OCI-LY1 (cell line): Measurements from ENCODE around the gene CRY2.

Source experiments
- EZH2 ChIP-seq: fragments of 200-600 bp; sonication (generic), shearing (Covaris generic); IDR thresholded peaks from 2 replicates; pipeline ENCODE4 v1.8.0; 2017; ENCODE audit warnings: borderline replicate concordance, mixed run types, mild to moderate bottlenecking, antibody characterized with exemption, low read length, moderate library complexity, mixed read lengths
- TF ChIP-seq, protein P1 (sequence below): fragments of 200-600 bp; sonication (generic), shearing (Covaris generic); IDR thresholded peaks from 2 replicates; pipeline ENCODE4 v1.5.1; 2017; ENCODE audit warnings: mild to moderate bottlenecking, antibody characterized with exemption, low read length, moderate library complexity, mixed read lengths

DNA sequence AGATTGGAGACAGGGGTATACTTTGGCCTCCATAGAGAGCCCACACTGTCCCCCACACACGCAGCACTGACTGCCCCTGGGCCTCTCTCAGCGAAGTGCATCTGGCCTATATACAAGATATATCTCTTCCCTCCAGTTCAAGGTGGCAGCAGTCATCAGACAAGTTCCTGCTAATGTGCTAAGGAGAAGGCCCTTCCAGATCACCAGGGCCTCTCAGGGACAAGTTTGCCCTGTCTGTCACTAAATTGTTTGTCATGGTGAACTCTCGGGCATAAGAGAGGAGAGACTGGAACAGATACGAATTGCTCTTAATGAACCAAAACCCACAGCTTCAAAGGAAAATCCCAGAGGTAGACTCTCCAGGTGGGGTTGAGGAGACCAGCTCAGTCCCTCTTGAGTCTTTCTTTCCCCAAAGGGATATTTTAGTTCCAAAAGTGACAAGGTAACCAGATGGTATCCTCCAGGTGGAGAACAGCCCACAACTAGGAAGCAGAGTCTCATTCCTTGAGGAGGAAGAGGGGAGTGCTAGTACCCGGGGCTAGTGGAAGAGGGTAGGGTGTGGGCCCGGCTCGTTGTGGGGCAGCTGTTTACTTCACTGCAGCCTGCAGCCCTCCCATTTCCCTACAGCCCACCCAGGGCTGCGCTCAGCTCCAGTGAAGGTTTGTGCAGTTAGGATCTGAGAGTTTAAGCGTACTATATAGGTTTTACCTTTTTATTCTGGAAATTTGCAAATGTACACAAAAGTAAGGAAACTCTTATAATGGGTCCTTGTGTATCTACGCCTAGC lies 44.6 kb upstream of the CRY2 start:
- TF ChIP-seq, protein P1, sequence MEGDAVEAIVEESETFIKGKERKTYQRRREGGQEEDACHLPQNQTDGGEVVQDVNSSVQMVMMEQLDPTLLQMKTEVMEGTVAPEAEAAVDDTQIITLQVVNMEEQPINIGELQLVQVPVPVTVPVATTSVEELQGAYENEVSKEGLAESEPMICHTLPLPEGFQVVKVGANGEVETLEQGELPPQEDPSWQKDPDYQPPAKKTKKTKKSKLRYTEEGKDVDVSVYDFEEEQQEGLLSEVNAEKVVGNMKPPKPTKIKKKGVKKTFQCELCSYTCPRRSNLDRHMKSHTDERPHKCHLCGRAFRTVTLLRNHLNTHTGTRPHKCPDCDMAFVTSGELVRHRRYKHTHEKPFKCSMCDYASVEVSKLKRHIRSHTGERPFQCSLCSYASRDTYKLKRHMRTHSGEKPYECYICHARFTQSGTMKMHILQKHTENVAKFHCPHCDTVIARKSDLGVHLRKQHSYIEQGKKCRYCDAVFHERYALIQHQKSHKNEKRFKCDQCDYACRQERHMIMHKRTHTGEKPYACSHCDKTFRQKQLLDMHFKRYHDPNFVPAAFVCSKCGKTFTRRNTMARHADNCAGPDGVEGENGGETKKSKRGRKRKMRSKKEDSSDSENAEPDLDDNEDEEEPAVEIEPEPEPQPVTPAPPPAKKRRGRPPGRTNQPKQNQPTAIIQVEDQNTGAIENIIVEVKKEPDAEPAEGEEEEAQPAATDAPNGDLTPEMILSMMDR, result no peak
- no peak for TF ChIP-seq EZH2
